DND-41 (cell line): ENCODE data around the gene VWA3B.

Experiments
- ATAC-seq: fragments of 200-7000 bp; cut with Tn5 transposase; 3 replicates; pipeline ENCODE4 v1.9.1; 2021; ENCODE audit warnings: low read depth; ENCODE audit not compliant: insufficient read depth
- DNase-seq: peaks from one replicate; pipeline ENCODE4 v3.0.0-alpha.2; 2020
- H2AFZ ChIP-seq: 2 replicates; pipeline ENCODE4 v1.6.0; 2012; ENCODE audit warnings: low read depth, low read length
- H3K27ac ChIP-seq: 2 replicates; pipeline ENCODE4 v1.5.1; 2012; ENCODE audit warnings: low read length, inconsistent platforms
- H3K27me3 ChIP-seq: fragments of 200-600 bp; sonication (generic); 2 replicates; pipeline ENCODE4 v1.6.0; 2012; ENCODE audit warnings: low read length, mild to moderate bottlenecking, inconsistent platforms; ENCODE audit not compliant: insufficient read depth, poor library complexity
- H3K36me3 ChIP-seq: 2 replicates; pipeline ENCODE4 v1.5.1; 2012; ENCODE audit warnings: low read length, inconsistent platforms; ENCODE audit not compliant: insufficient read depth
- H3K4me1 ChIP-seq: 2 replicates; pipeline ENCODE4 v1.5.1; 2012; ENCODE audit warnings: mild to moderate bottlenecking, low read length; ENCODE audit not compliant: insufficient read depth
- H3K4me2 ChIP-seq: 2 replicates; pipeline ENCODE4 v1.6.0; 2012; ENCODE audit warnings: mild to moderate bottlenecking, moderate library complexity, low read length, inconsistent platforms; ENCODE audit not compliant: insufficient read depth
- H3K4me3 ChIP-seq, 2 experiments: fragments of 200-600 bp in 1 of 2; shearing (Covaris generic) in 1 of 2; 2 replicates each; pipeline ENCODE4 v1.5.1; 2012 to 2016; ENCODE audit warnings: inconsistent platforms in 2 of 2, low read length in 2 of 2, mild to moderate bottlenecking in 2 of 2, low read depth in 1 of 2, moderate library complexity in 1 of 2
- H3K79me2 ChIP-seq: 2 replicates; pipeline ENCODE4 v1.6.0; 2012; ENCODE audit warnings: low read length, inconsistent platforms; ENCODE audit not compliant: insufficient read depth
- H3K9ac ChIP-seq: 2 replicates; pipeline ENCODE4 v1.6.0; 2012; ENCODE audit warnings: low read depth, mild to moderate bottlenecking, inconsistent platforms, low read length, moderate library complexity
- H3K9me3 ChIP-seq: 2 replicates; pipeline ENCODE4 v1.5.1; 2012; ENCODE audit warnings: low read length, moderate library complexity, mild to moderate bottlenecking, inconsistent platforms; ENCODE audit not compliant: insufficient read depth, severe bottlenecking
- H4K20me1 ChIP-seq: 2 replicates; pipeline ENCODE4 v1.6.0; 2012; ENCODE audit warnings: low read length; ENCODE audit not compliant: insufficient read depth
- CTCF ChIP-seq: IDR thresholded peaks from 2 replicates; pipeline ENCODE4 v1.5.1; 2012; ENCODE audit warnings: borderline replicate concordance, low read length, moderate library complexity, mild to moderate bottlenecking; ENCODE audit not compliant: poor library complexity, severe bottlenecking; ENCODE audit errors: extremely low read depth
- EZH2 ChIP-seq: IDR thresholded peaks from 3 replicates; pipeline ENCODE4 v1.6.1; 2012; ENCODE audit warnings: borderline replicate concordance, low read depth, mild to moderate bottlenecking, moderate library complexity, low read length, inconsistent platforms; ENCODE audit not compliant: severe bottlenecking

Gene VWA3B

GRCh38 chr2:98172951-98173350 lies 86.0 kb downstream of the VWA3B start:
- H3K4me1 ChIP-seq = no peaks in the 10 kb centered on the region
- no peak for TF ChIP-seq EZH2
- no peak for TF ChIP-seq CTCF
- no peaks in the 10 kb centered on the region for H3K36me3 ChIP-seq
- no peak overlapping the region for H3K9ac ChIP-seq
- no peak for DNase-seq
- ATAC-seq = no peak
- H3K27ac ChIP-seq = no peak overlapping the region
- no peaks in the 10 kb centered on the region for H3K79me2 ChIP-seq
- no peak overlapping the region for H2AFZ ChIP-seq
- no peak overlapping the region for H3K4me3 ChIP-seq
- H3K9me3 ChIP-seq = no peaks in the 10 kb centered on the region
- no peaks in the 10 kb centered on the region for H4K20me1 ChIP-seq
- H3K27me3 ChIP-seq = peaks cover 32% of the 10 kb centered on the region
- no peak overlapping the region for H3K4me2 ChIP-seq

GRCh38 chr2:98175811-98176210 lies 88.8 kb downstream of the VWA3B start:
- H3K9me3 ChIP-seq = no peaks in the 10 kb centered on the region
- H3K27ac ChIP-seq = no peak overlapping the region
- no peak for TF ChIP-seq EZH2
- TF ChIP-seq CTCF = peak; percentile 35
- peaks cover 43% of the 10 kb centered on the region for H3K27me3 ChIP-seq
- H2AFZ ChIP-seq = no peak overlapping the region
- no peaks in the 10 kb centered on the region for H3K79me2 ChIP-seq
- no peaks in the 10 kb centered on the region for H3K4me1 ChIP-seq
- ATAC-seq (peak; percentile 85), DNase-seq (peak; percentile 40)
- no peaks in the 10 kb centered on the region for H3K36me3 ChIP-seq
- H3K4me3 ChIP-seq = no peak overlapping the region
- H3K9ac ChIP-seq = no peak overlapping the region
- H3K4me2 ChIP-seq = no peak overlapping the region
- H4K20me1 ChIP-seq = no peaks in the 10 kb centered on the region

GRCh38 chr2:98177286-98177685 lies 90.3 kb downstream of the VWA3B start:
- Histone ChIP-seq H3K79me2 (no peaks in the 10 kb centered on the region), H2AFZ (no peak overlapping the region), H3K9ac (no peak overlapping the region), H3K36me3 (no peaks in the 10 kb centered on the region), H3K9me3 (no peaks in the 10 kb centered on the region), H3K4me2 (no peak overlapping the region), H3K4me1 (no peaks in the 10 kb centered on the region), H4K20me1 (no peaks in the 10 kb centered on the region), H3K27me3 (peaks cover 43% of the 10 kb centered on the region), H3K27ac (no peak overlapping the region), H3K4me3 (no peak overlapping the region)
- DNase-seq (no peak), ATAC-seq (no peak)
- no peak for TF ChIP-seq EZH2

- ATAC-seq (no peak), DNase-seq (no peak)
- TF ChIP-seq CTCF (no peak), EZH2 (no peak)
- no peaks in the 10 kb centered on the region for H3K4me1 ChIP-seq
- no peak overlapping the region for H3K9ac ChIP-seq
- H2AFZ ChIP-seq = no peak overlapping the region
- no peak overlapping the region for H3K4me2 ChIP-seq
- no peaks in the 10 kb centered on the region for H4K20me1 ChIP-seq
- H3K27me3 ChIP-seq = peaks cover 43% of the 10 kb centered on the region
- no peaks in the 10 kb centered on the region for H3K79me2 ChIP-seq
- no peak overlapping the region for H3K4me3 ChIP-seq
- H3K9me3 ChIP-seq = no peaks in the 10 kb centered on the region
- no peak overlapping the region for H3K27ac ChIP-seq
- no peaks in the 10 kb centered on the region for H3K36me3 ChIP-seq
Measured at GRCh38 chr2:98177986-98178385, 91.0 kb downstream of the VWA3B start.
